ENCODE data around the gene UBQLN4. TPM values are rescaled to one million over a fixed set of nuclear protein-coding genes. Genes with fewer than 3 reads are reported as not detected.

Gene UBQLN4
- polyA plus RNA-seq, 3 donors, result 47.6 to 53.0 (median 49.8) TPM

DNA sequence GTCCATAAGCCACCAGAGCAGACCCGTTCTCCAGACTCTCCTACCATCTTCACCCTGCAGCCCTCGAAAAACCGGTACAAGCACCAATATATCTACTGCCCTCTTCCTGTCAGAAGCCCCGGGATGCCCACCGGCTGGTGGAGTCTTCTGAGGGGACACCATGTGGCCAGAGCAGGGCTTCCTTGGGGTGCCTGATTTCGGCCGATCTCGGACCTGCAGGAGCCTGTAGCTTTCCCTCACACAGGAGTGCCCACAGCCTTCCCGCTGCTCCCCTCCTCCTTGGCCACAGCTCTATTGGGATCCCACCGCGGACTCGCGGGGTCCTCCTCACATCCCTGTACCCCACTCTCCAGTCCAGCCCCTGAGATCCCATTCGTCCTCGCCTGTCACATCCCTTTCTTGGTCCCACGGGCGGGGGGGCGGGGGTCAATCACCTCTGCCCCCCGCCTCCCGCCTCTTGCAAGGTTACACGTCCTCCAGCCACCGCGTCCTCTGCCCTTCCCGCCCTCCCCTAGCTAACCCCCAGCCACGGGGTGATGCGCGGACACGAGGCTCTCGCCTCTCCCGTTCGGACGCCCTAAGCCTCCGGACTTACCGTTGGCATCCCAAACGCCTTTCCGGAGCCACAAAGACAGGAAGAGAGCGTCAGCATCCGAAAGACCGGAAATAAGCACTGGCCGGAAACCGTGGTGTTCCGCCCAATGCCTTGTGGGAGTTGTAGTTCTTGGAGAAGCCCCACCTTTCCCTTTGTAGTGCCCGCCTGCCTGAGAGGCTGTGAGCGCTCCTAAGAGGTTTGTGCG, 33.1 kb downstream of the UBQLN4 start, which contains the start of gene SSR2:
Gene SSR2 (minus strand): TSS at position 659 of the 800 bp plus-strand sequence. CDS start 784 bp downstream, outside the sequence.
- peak; percentile 79 to 88 (median 84) for DNase-seq (ENCODE audit: low read depth in 3 of 3, low spot score in 2 of 3)

DNA sequence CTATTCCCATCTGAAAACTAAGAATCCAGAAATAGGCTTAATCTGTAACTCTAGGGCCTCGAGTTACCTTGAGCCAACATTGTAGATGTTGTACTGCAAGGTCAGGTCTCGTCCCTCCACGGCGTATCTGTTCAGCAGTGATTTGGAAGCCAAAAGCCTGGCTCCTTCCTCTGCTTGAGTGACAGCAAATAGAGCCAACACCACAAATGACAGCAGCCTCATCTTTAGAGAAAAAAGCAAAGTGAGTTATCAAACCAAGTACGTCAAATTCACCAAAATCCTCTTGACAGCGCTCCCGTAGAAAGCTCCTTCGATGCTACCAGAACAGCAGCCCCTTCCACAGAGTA, 33.7 kb downstream of the UBQLN4 start:
- DNase-seq (ENCODE audit: low read depth in 3 of 3, low spot score in 2 of 3), result no peak

DNA sequence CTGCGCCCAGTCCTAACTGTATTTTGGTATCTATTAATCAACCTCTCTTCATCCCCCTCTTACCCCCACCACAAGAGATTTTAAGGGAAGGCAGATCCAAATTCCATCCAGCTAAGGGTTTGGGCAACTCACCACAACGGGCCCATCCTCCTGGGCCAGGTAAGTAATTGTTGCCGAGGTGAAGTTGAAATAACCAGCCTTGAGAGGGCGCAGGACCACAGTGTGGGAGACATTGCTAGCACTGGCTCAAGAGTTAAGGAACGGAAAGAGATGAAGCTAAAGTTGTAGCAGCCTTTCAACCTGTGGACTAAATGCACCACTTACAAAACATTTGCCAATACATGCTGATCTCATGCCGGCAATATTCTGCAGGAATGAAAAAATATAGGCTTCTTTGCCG, 38.8 kb downstream of the UBQLN4 start:
- DNase-seq (ENCODE audit: low read depth in 3 of 3, low spot score in 2 of 3), result no peak

DNA sequence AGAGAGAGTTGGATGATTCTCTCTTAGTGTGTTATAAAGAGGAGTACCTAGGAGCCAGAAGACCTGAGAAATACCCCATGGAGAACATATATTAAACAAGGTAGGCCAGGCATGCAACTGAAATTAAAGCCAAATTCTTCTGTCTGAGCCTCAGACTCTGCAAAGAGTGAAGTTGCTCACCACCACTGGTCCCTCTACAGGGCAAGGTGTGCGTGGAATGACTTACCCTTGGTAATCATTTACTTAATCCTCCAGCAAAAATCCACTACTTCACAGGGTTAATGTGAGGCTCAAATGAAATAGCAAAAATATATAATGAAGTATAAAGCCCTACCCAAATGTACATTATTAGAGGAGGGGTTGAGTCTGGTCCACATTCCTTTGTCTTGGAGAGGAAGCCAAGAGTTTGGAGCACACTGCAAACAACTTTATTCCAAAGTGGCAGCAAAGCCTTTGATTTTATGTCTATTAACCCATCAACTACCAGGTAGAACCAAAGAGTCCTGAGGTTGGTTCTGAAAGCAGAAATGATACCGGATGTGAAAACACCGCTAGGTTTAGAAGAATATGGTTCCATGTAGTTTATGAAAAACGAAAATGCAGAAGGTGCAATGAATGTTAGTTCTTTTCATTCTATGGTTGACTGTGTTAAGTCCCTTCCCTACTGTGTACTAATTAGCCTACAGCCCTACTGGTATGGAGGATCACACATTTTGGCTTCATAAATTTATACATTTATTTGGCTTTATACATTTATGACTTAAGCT, 41.4 kb downstream of the UBQLN4 start:
- DNase-seq (ENCODE audit: low read depth in 3 of 3, low spot score in 2 of 3), result no peak

DNA sequence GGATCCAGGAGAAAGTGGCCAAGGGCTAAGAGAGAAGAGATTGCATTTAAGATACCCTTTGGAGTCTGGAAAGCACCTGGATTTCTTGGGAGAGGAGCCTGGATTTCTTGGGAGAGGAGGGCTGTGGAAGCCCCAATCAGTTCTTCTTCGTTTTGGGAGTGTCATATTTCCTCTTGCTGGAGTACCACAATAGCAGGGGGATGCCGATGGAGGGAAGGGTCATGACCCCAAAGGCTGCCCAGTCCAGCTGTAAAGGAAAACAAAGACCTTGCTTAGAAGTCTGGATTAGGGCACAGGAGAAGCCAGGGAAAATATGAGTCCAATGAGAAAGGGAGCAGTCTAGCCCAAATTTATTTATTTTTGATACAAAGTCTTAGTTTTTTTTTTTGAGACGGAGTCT, 44.2 kb downstream of the UBQLN4 start:
- no peak for DNase-seq (ENCODE audit: low read depth in 3 of 3, low spot score in 2 of 3)

DNA sequence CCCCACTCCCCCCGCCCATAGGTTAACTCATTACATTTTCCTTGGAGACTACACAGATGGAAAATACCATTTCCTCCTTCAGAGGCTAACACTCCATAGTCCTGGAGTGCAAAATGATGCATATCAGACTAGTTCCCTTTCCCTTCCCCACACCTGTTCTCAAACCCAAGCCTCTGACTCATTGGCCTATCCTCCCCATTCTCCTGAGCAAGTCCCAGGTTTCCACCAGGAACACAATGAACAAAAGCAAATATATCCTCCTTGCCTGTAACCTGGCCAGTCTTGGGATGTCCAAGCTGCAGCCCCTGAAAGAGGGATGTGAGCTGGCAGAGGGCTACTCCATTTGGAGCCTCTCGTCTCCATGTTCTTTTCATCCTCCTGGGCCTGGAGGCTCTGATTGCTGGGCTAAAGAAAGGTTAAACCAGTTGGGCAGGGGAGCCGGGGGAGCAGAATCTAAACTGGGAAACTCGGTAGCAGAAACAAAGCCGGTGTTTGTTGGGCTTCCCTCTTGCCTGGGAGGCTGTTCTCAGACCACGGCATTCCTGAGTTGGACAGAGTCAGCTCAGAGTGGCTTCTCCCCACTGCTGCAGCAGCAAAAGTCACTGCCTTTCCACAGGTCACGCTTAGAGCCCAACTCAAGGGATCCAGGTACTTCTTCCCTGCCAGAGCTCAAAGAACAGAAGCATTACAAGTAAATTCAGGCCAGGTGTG, 46.8 kb downstream of the UBQLN4 start:
- DNase-seq (ENCODE audit: low read depth in 3 of 3, low spot score in 2 of 3), result no peak

DNA sequence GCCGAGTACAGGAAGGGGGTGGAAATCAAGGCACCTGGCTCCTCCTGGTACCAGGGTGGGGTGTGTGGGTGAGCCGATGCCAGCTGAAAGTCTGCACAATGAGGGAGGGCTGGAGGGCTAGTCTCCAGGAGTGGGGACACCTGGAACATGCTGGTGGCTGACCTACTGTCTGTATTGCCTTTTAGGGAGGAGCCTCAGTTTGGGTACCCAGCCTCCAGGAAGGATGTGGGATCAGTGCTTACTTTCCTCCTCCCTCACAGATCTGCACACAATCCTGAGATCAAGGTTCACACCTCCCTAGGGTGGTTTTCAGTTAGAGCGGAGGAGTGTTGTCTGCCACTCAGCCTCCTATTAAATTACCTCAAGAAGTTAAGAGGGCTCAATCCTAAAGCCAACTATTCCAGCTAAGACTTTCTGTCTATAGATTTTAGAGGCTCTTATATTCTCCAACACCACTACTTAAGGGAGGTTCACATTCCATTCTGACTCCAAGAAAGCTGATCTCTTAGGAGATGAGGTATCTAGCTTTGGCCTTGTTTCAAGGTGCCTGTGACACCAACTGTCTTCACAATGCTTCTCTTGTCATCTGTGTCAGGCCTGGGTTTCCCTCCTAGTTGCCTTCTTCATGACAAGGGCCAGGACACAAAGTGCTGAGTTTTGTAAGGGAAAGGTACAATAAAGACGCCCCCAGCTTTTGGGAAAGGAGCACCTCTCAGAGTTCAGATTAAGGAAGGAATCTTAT, 48.6 kb downstream of the UBQLN4 start:
- no peak for DNase-seq (ENCODE audit: low read depth in 3 of 3, low spot score in 2 of 3)

DNA sequence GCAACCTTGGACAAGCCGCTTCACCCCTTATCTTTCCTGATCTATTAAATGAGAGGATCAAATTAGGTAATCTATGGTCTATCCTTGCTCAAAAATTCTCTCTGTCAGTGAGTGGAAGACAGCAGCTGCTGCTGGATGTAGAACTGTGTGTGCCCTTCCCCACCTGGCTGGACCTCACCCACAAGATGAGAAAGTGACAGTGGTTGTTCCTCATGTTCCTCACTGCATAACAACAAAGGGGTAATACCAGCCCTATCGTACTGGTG, 49.7 kb downstream of the UBQLN4 start:
- no peak for DNase-seq (ENCODE audit: low read depth in 3 of 3, low spot score in 2 of 3)

DNA sequence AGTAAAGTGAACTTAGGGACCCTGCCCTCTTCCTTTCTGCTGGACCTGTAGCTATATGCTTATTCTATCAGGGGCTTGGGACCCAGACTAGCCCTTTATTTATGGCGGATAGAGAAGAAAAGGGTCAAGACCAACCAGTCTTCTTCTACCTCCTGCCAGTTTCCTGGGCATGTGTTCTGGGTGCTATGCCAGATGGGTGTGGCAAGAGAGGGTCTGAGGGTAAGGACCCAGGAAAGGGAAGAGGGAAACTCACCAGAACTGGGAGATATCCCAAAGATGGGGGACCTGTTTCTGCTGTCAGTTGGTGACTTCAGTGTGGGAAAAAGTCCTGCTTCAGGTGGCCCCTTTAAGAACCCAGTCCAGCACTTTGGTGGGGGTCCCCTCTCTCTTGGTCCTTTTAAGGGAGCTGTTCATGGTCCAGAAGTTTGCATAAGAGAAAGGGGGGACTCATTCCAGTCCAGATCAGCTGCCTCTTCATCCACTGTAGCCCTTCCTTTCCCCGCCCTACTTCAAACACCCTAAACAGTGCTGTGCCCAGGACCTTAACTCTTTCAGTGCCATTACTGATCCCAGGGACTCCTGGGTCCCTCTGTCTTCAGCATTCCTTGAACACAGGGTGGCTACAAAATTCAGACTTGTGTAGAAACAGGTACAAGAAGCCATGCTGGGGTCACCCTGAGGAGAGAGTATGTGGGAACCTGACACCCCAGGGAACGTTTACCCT, 51.2 kb downstream of the UBQLN4 start:
- no peak for DNase-seq (ENCODE audit: low read depth in 3 of 3, low spot score in 2 of 3)

DNA sequence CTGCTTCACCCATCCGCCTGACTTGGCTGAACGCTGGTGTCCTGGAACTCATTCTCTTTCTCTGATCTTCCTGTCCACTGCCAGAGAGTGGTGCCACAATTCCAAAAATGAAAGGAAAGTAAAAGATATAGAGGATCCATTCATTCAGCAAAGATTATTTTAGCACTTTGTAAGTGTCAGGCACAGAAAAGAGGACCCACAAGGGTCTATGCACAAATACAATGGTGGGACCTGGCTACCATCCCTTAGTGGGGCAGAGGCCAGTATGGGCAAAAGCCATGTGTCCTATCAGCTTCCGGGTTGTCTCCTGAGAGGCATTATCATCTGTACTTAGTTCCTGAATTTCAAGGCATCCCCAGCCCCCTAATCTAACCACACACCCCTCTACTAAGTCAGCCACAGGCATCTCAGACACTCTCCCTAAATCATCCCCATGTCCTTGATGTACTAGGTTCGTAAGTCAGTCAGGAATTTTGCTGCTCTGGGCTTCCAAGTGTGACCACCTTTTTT, 51.9 kb downstream of the UBQLN4 start:
- DNase-seq (ENCODE audit: low read depth in 3 of 3, low spot score in 2 of 3), result no peak

DNA sequence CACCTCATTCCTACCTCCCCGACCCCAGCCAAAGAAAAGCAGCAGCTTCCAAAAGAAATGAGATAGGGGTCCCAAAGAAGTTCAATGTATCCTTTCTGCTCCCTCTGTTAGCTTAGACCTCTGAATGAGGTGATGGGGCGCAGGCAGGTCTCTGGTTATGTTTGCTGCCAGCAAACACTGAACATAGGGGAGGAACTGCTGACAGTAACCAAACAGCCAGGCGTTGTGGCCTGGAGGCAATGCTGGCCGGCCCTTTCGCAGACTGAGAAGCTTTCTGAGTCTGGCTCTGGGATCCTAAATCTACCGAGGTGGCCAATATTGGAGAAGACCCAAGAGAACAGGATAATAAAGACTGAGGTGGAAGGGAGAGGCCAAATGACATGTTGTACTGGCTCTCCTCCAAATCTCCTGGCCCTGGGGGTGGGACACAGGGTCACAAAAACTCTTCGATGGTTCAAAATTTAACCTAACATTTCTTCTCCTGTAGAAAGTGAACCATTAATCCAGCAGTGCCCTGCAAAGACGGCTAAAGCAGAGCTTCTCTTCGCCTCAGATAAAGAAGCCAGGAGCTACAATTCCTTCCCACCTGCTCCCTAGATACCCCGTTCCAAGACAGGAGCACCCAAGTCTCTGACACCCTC, 52.5 kb downstream of the UBQLN4 start:
- DNase-seq (ENCODE audit: low read depth in 3 of 3, low spot score in 2 of 3), result no peak

DNA sequence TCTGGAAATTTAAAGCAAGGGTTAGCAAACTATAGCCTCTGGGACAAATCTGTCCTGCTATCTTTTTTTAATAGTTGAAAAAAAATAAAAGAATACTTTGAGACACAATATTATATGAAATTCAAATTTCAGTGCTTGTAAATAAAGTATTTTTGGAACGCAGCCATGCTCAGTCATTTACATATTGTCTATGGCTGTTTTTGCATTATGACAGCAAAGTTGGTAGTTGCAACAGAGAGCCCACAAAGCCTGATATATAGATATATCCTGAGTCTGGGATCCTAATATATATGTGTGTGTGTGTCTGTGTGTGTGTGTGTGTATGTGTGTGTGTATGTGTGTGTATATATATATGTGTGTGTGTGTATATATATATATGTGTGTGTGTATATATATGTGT, 53.6 kb downstream of the UBQLN4 start:
- no peak for DNase-seq (ENCODE audit: low read depth in 3 of 3, low spot score in 2 of 3)

DNA sequence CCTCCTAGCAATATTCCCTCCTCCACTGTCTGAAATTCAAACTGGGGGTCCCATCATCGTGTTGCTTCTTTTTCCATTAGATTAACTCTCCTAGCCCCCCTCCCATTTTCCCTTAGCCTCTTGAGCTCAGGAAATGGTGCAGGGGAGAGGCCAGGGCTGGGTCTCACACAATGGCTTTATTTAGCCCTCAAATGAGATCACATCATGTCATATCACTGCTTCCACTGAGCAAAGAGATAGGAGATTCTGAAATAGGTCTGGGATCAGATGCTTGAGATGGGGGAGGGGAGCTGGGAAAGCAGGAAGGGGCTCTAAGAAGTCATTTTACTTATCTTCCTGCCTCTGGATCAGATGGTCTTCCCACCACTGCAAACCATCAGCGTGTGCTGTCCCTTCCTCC, 57.4 kb downstream of the UBQLN4 start:
- DNase-seq (ENCODE audit: low read depth in 3 of 3, low spot score in 2 of 3), result no peak

DNA sequence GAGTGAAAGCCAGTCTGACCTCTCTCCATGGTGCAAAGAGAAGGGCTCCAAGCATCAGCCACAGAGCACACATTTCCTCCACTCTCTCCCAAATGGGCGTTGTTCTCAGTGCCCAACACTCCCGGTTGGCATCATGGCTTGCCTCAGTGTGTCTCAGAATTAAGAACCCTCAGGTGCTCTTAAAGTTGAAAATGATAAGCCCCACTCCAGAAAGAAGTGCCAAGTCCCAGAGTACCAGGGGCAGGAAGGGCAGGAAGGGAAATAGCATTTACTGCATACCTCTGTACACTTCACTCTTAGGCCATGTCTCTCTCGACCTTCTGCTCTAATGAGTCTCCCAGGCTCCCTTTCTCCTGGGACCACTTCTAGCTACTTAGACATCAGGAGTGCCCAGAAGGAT, 60.0 kb downstream of the UBQLN4 start:
- DNase-seq (ENCODE audit: low read depth in 3 of 3, low spot score in 2 of 3), result no peak

DNA sequence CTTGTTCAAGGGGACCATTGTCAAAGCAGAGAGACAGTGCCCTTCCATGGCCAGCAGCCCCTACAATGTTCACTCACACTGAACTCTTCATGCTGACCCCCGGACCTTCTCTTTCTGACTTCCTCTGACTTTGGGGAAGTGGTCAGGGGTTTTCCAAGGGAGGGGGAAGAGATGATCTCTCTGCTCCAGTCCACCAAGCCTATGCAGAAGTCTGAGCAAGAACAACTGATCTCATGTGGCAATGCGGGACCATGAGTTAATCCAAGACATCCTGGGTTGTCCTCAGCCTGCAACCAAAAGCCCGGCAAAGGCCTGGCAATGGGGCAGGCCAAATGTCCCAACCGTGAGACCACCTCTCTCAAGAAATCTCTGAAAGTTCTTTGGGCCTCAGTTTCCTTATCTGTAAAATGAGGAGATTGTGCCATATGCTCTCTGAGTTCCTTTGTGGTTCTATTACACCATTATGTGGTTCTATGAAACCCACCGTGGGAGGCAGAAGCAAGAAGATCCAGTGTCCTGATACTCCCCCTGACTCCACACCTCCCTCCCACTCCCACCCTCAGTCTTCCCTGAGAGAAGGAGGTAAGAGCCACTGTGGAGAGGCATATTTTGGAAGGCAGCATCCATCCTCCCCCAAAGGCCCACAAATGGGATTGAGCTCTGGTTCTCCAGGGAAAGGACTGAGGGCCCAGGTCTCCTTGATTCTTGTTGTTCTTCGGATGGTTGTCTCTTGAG, 63.4 kb downstream of the UBQLN4 start:
- no peak for DNase-seq (ENCODE audit: low read depth in 3 of 3, low spot score in 2 of 3)

DNA sequence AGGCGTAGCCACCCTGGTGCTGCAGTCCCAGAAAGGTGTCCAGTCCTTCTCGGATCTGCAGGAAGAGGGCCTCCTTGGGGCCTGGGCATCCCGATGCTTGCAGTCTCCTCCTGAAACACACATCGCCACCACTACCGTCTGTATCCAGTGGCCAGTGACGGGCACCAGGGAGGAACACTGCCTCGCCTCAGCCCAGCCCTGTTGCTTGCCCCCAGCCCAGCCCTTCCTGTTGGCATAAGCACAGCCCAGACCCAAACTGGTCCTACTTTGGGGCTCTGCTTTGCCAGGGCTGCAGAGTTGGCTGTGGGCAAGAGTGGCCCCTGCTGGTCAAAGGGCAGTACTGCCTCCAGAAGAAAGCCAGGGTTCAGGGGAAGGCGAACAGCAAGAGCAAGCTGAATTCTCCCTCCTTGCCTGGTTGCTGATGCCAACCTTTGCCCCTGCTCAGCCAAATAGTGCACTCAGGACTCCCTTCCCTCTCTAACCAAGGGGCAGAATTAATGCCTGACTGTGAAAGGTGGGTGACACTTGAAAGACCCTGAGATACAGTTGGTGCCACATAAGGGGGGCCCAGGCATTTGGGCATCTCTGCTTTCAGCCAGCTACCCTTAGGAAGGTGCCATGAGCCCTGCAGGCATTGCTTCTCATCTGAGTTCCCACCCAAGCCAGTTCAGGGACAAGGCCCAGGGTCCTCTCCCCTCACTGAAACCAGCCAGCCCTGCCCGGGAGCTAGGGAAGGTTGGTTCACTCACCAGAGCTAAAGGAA, 64.2 kb downstream of the UBQLN4 start:
- no peak for DNase-seq (ENCODE audit: low read depth in 3 of 3, low spot score in 2 of 3)
